Ascending aorta (tissue), 2 donors: Measurements from ENCODE around the gene TATDN2. TPM values are rescaled to one million over a fixed set of nuclear protein-coding genes. Genes with fewer than 3 reads are reported as not detected.
"Not testable (repeated sequence)": the region's sequence is repeated elsewhere in the genome, so short reads cannot be mapped to it uniquely, and the experiment has no call there.

Experiments used
- DNase-seq, 2 donors: peaks; one replicate each; pipeline ENCODE4 v3.0.0-alpha.2; 2019; ENCODE audit warnings: low spot score in 2 of 2
- H3K27ac ChIP-seq, 2 donors: fragments of 200-600 bp; sonication (generic); one replicate each; pipeline ENCODE4 v1.5.1; 2016 to 2017; ENCODE audit warnings: mild to moderate bottlenecking in 1 of 2
- H3K27me3 ChIP-seq: fragments of 200-600 bp; sonication (generic); one replicate; pipeline ENCODE4 v1.5.1; 2017
- H3K36me3 ChIP-seq, 2 donors: fragments of 200-600 bp; sonication (generic); one replicate each; pipeline ENCODE4 v1.5.1; 2016
- H3K4me1 ChIP-seq, 2 donors: fragments of 200-600 bp; sonication (generic); one replicate each; pipeline ENCODE4 v1.5.1; 2016 to 2017; ENCODE audit warnings: mild to moderate bottlenecking in 1 of 2
- H3K4me3 ChIP-seq, 2 donors: fragments of 200-600 bp; sonication (generic); one replicate each; pipeline ENCODE4 v1.5.1; 2016 to 2017; ENCODE audit warnings: mild to moderate bottlenecking in 1 of 2
- H3K9me3 ChIP-seq, 2 donors: fragments of 200-600 bp; sonication (generic); one replicate each; pipeline ENCODE4 v1.5.1; 2016
- CTCF ChIP-seq, 3 experiments: fragments of 200-600 bp in 2 of 3; fragments of 450-650 bp in 1 of 3; sonication (generic) in 2 of 3; IDR thresholded peaks; one replicate each; pipeline ENCODE4 v1.5.1; 2016 to 2019; ENCODE audit warnings: antibody characterized with exemption in 3 of 3, mild to moderate bottlenecking in 1 of 3, moderate library complexity in 1 of 3
- intact Hi-C: fragments of 100-400 bp; cut with DNase I; formaldehyde crosslinking; loops from one replicate; pipeline ENCODE4 v1.15.1; 2023
- total RNA-seq: library from RNA; depleted of rRNA; stranded (reverse); fragments of >200 nt; gene quantifications from one replicate; pipeline ENCODE4 v1.1.0, GENCODE V29; 2016

TATDN2 gene
- total RNA-seq, 1 donor from 2014 or later, result 29.1 TPM

GRCh38 chr3:10268930-10269329, 20.7 kb downstream of the TATDN2 start:
- Histone ChIP-seq H3K4me1 (peaks cover 0 to 11% of the 10 kb centered on the region in 2 donors), H3K9me3 (no peaks in the 10 kb centered on the region), H3K4me3 (no peak overlapping the region), H3K27me3 (no peaks in the 10 kb centered on the region), H3K36me3 (peaks cover 26 to 45% of the 10 kb centered on the region in 2 donors), H3K27ac (no peak overlapping the region)
- DNase-seq, result no peak
- TF ChIP-seq CTCF (IDR thresholded peaks at IDR 0.05), result no peak
- intact Hi-C loops, result no loop called here

GRCh38 chr3:10269443-10269842, 21.2 kb downstream of the TATDN2 start:
- intact Hi-C loops, result no loop called here
- no peak for TF ChIP-seq CTCF (IDR thresholded peaks at IDR 0.05)
- H3K4me1 ChIP-seq, result peaks cover 0 to 11% of the 10 kb centered on the region in 2 donors
- no peak for DNase-seq
- peaks cover 30 to 45% of the 10 kb centered on the region in 2 donors for H3K36me3 ChIP-seq
- no peak overlapping the region for H3K27ac ChIP-seq
- H3K27me3 ChIP-seq, result no peaks in the 10 kb centered on the region
- no peaks in the 10 kb centered on the region for H3K9me3 ChIP-seq
- no peak overlapping the region for H3K4me3 ChIP-seq

- H3K36me3 ChIP-seq, result peaks cover 35 to 56% of the 10 kb centered on the region in 2 donors
Observed at GRCh38 chr3:10272476-10272875, 24.2 kb downstream of the TATDN2 start.

GRCh38 chr3:10272977-10273376, 24.7 kb downstream of the TATDN2 start:
- Histone ChIP-seq H3K4me1 (peaks cover 0 to 6% of the 10 kb centered on the region in 2 donors), H3K4me3 (no peak overlapping the region), H3K9me3 (no peaks in the 10 kb centered on the region), H3K27me3 (no peaks in the 10 kb centered on the region), H3K27ac (no peak overlapping the region), H3K36me3 (peaks cover 37 to 61% of the 10 kb centered on the region in 2 donors)
- no peak for TF ChIP-seq CTCF (IDR thresholded peaks at IDR 0.05)
- intact Hi-C loops, result no loop called here
- DNase-seq, result no peak

More at GRCh38 chr3:10272476-10272875, 24.2 kb downstream of the TATDN2 start:
- DNase-seq, H3K4me3 ChIP-seq, intact Hi-C loops, H3K27ac ChIP-seq, H3K4me1 ChIP-seq, H3K27me3 ChIP-seq, H3K9me3 ChIP-seq: not testable (repeated sequence)

GRCh38 chr3:10273702-10274305, 25.5 kb downstream of the TATDN2 start:
- H3K27ac ChIP-seq, result no peak overlapping the region
- peaks cover 46 to 68% of the 10 kb centered on the region in 2 donors for H3K36me3 ChIP-seq
- H3K4me1 ChIP-seq, result peaks cover 0 to 6% of the 10 kb centered on the region in 2 donors
- no peaks in the 10 kb centered on the region for H3K27me3 ChIP-seq
- intact Hi-C loops, result no loop called here
- H3K4me3 ChIP-seq, result no peak overlapping the region
- no peak for DNase-seq
- TF ChIP-seq CTCF (IDR thresholded peaks at IDR 0.05), result no peak
- no peaks in the 10 kb centered on the region for H3K9me3 ChIP-seq

GRCh38 chr3:10274601-10275000, 26.3 kb downstream of the TATDN2 start:
- H3K4me1 ChIP-seq, result peaks cover 0 to 6% of the 10 kb centered on the region in 2 donors
- no peaks in the 10 kb centered on the region for H3K9me3 ChIP-seq
- H3K4me3 ChIP-seq, result no peak overlapping the region
- DNase-seq, result no peak
- H3K36me3 ChIP-seq, result peaks cover 54 to 68% of the 10 kb centered on the region in 2 donors
- intact Hi-C loops, result no loop called here
- no peak for TF ChIP-seq CTCF (IDR thresholded peaks at IDR 0.05)
- no peak overlapping the region for H3K27ac ChIP-seq
- H3K27me3 ChIP-seq, result no peaks in the 10 kb centered on the region
